ENCODE results near the gene TSPOAP1. TPM values are rescaled to one million over a fixed set of nuclear protein-coding genes. Genes with fewer than 3 reads are reported as not detected.

Gene TSPOAP1
- 77.0 and 83.1 TPM in 2 replicates for total RNA-seq

- intact Hi-C loops (cut with micrococcal nuclease) = loop anchor here (1.0 to 2.0 kb wide), 6 partner anchors 10 to 89 kb away; partner anchors contain the start of genes RNF43 and SUPT4H1
Observed at GRCh38 chr17:58328195-58329034, at the start of gene TSPOAP1. Gene TSPOAP1 (minus strand): TSS chr17:58328795. CDS start chr17:58327920, 875 bp downstream.

GRCh38 chr17:58377661-58378060 is 49.1 kb upstream of the TSPOAP1 start:
- intact Hi-C loops (cut with micrococcal nuclease) = no loop called here

GRCh38 chr17:58377093-58377601 is 48.6 kb upstream of the TSPOAP1 start:
- intact Hi-C loops (cut with micrococcal nuclease) = no loop called here

- intact Hi-C loops (cut with micrococcal nuclease) = no loop called here
Observed at GRCh38 chr17:58376472-58377000, 47.9 kb upstream of the TSPOAP1 start.

- intact Hi-C loops (cut with micrococcal nuclease) = no loop called here
Observed at GRCh38 chr17:58375811-58376210, 47.2 kb upstream of the TSPOAP1 start.

GRCh38 chr17:58375256-58375655 is 46.7 kb upstream of the TSPOAP1 start:
- intact Hi-C loops (cut with micrococcal nuclease) = no loop called here

GRCh38 chr17:58373923-58374322 is 45.3 kb upstream of the TSPOAP1 start:
- intact Hi-C loops (cut with micrococcal nuclease) = no loop called here

- intact Hi-C loops (cut with micrococcal nuclease) = no loop called here
Observed at GRCh38 chr17:58373003-58373402, 44.4 kb upstream of the TSPOAP1 start.

GRCh38 chr17:58371300-58371950 is 42.8 kb upstream of the TSPOAP1 start:
- intact Hi-C loops (cut with micrococcal nuclease) = no loop called here

- intact Hi-C loops (cut with micrococcal nuclease) = no loop called here
Observed at GRCh38 chr17:58370716-58371115, 42.1 kb upstream of the TSPOAP1 start.

GRCh38 chr17:58370309-58370708 is 41.7 kb upstream of the TSPOAP1 start:
- intact Hi-C loops (cut with micrococcal nuclease) = no loop called here

GRCh38 chr17:58369214-58370031 is 40.8 kb upstream of the TSPOAP1 start:
- intact Hi-C loops (cut with micrococcal nuclease) = no loop called here

- intact Hi-C loops (cut with micrococcal nuclease) = no loop called here
Observed at GRCh38 chr17:58368860-58369213, 40.2 kb upstream of the TSPOAP1 start.

GRCh38 chr17:58367461-58367860 is 38.9 kb upstream of the TSPOAP1 start:
- intact Hi-C loops (cut with micrococcal nuclease) = no loop called here

- intact Hi-C loops (cut with micrococcal nuclease) = no loop called here
Observed at GRCh38 chr17:58365980-58366595, 37.5 kb upstream of the TSPOAP1 start.

- intact Hi-C loops (cut with micrococcal nuclease) = no loop called here
Observed at GRCh38 chr17:58365185-58365979, 36.8 kb upstream of the TSPOAP1 start.

GRCh38 chr17:58364270-58364942 is 35.8 kb upstream of the TSPOAP1 start:
- intact Hi-C loops (cut with micrococcal nuclease) = no loop called here

GRCh38 chr17:58363457-58364185 is 35.0 kb upstream of the TSPOAP1 start:
- intact Hi-C loops (cut with micrococcal nuclease) = no loop called here
